Brain microvascular endothelial cell (primary cell): Measurements from ENCODE around the gene CDS2.

ENCODE experiments used
- DNase-seq: peaks from one replicate; pipeline ENCODE4 v3.0.0-alpha.2; 2020
- H3K27ac ChIP-seq: fragments of 250-450 bp; sonication (Bioruptor Pico); 2 replicates; pipeline ENCODE4 v1.5.1; 2020; ENCODE audit warnings: mild to moderate bottlenecking, moderate library complexity
- H3K27me3 ChIP-seq: fragments of 250-450 bp; sonication (Bioruptor Pico); replicated peaks from 2 replicates; pipeline ENCODE4 v1.5.1; 2020; ENCODE audit warnings: mild to moderate bottlenecking
- H3K36me3 ChIP-seq: fragments of 250-450 bp; sonication (Bioruptor Pico); replicated peaks from 2 replicates; pipeline ENCODE4 v1.5.1; 2020; ENCODE audit warnings: mild to moderate bottlenecking
- H3K4me3 ChIP-seq: 2 replicates; pipeline ENCODE4 v1.5.1; 2011; ENCODE audit warnings: low read depth, mild to moderate bottlenecking, control low read depth, low read length, moderate library complexity
- CTCF ChIP-seq: IDR thresholded peaks from 2 replicates; pipeline ENCODE4 v1.5.1; 2011; ENCODE audit warnings: low read depth, mild to moderate bottlenecking, moderate library complexity, low read length, control low read depth, inconsistent platforms; ENCODE audit errors: missing control alignments
- in situ Hi-C: cut with HindIII; loops from 2 replicates; pipeline ENCODE4 v1.10.0; 2017; ENCODE audit warnings: low sequenced_read_pairs, low pct_ligation_motif_present

CDS2 gene

GRCh38 chr20:5212907-5213487 lies 86.2 kb downstream of the CDS2 start:
- in situ Hi-C loops = no loop called here
- Histone ChIP-seq H3K4me3 (no peak overlapping the region), H3K36me3 (no peaks in the 10 kb centered on the region), H3K27me3 (no peaks in the 10 kb centered on the region), H3K27ac (no peak overlapping the region)
- DNase-seq = no peak
- TF ChIP-seq CTCF = no peak

- TF ChIP-seq CTCF = no peak
- Histone ChIP-seq H3K36me3 (no peaks in the 10 kb centered on the region), H3K27ac (no peak overlapping the region), H3K27me3 (no peaks in the 10 kb centered on the region), H3K4me3 (no peak overlapping the region)
- in situ Hi-C loops = no loop called here
- no peak for DNase-seq
Observed at GRCh38 chr20:5214826-5215225, 88.0 kb downstream of the CDS2 start.

GRCh38 chr20:5215672-5216304 lies 89.0 kb downstream of the CDS2 start:
- TF ChIP-seq CTCF = no peak
- in situ Hi-C loops = no loop called here
- no peak for DNase-seq
- Histone ChIP-seq H3K36me3 (no peaks in the 10 kb centered on the region), H3K4me3 (no peak overlapping the region), H3K27me3 (no peaks in the 10 kb centered on the region), H3K27ac (no peak overlapping the region)

GRCh38 chr20:5216663-5217062 lies 89.9 kb downstream of the CDS2 start:
- Histone ChIP-seq H3K27ac (no peak overlapping the region), H3K27me3 (no peaks in the 10 kb centered on the region), H3K4me3 (no peak overlapping the region), H3K36me3 (no peaks in the 10 kb centered on the region)
- in situ Hi-C loops = no loop called here
- no peak for DNase-seq
- no peak for TF ChIP-seq CTCF

- no peak overlapping the region for H3K27ac ChIP-seq
Observed at GRCh38 chr20:5217616-5218015, 90.8 kb downstream of the CDS2 start.

More at GRCh38 chr20:5217616-5218015, 90.8 kb downstream of the CDS2 start:
- DNase-seq = no peak
- no peaks in the 10 kb centered on the region for H3K27me3 ChIP-seq
- TF ChIP-seq CTCF = no peak
- in situ Hi-C loops = no loop called here
- H3K4me3 ChIP-seq = no peak overlapping the region
- no peaks in the 10 kb centered on the region for H3K36me3 ChIP-seq
